ENCODE results near the gene SLC25A42. TPM values are rescaled to one million over a fixed set of nuclear protein-coding genes. Genes with fewer than 3 reads are reported as not detected.
"Not testable (repeated sequence)": the region's sequence is repeated elsewhere in the genome, so short reads cannot be mapped to it uniquely, and the experiment has no call there.

The SLC25A42 gene
- total RNA-seq, 1 experiment from 2014 or later: 8.0 TPM

DNA sequence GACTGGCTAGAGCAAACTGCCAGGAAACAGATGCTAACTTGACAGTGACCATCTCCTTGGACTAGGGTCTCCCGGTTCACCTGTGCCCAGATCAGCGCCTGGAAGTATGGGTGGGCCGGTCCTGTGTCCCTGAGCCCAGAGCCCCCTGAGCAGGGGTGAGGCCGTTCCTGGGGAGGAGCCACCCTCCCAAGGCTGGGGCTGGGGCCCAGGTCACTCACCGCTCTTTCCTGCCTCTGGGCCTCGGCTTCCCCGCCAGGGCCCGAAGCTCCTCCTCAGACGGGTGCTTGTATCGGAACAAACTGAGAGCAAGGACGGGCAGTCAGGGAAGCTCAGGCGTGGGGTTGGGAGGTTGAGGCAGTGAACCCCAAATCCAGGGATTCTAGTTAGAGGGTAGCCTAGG is 69.1 kb downstream of the SLC25A42 start:
- Histone ChIP-seq H3F3A (ENCODE audit: low read length, unreplicated experiment) (no peaks in the 10 kb centered on the region), H3K79me2 (ENCODE audit: low read length) (peaks cover 10% of the 10 kb centered on the region), H4K20me1 (ENCODE audit: low read length) (no peaks in the 10 kb centered on the region), H3K4me2 (ENCODE audit: low read length) (no peak overlapping the region), H3K9me3 (ENCODE audit: low read length) (0 out of 2 replicates have a peak, but pooled peaks cover 5% of the 10 kb centered on the region), H3K9ac (ENCODE audit: low read length) (no peak overlapping the region), H3K27ac (ENCODE audit: low read length) (no peak overlapping the region), H3K36me3 (ENCODE audit: low read depth, low read length) (peaks cover 15% of the 10 kb centered on the region), H3K4me1 (ENCODE audit: insufficient read depth, low read length) (peaks cover 10% of the 10 kb centered on the region; the same call in 1 of the 2 replicates), H3K9me2 (replicated peaks; ENCODE audit: low read length) (no peaks in the 10 kb centered on the region), H2AFZ (ENCODE audit: low read length) (no peak overlapping the region), H3K27me3 (ENCODE audit: low read length) (no peaks in the 10 kb centered on the region), H3K4me3 (ENCODE audit: low read length) (no peak overlapping the region)
- no TSS peak for BruUV-seq (replicated peaks)
- intact Hi-C loops (cut with micrococcal nuclease): no loop called here
- TF ChIP-seq, protein P1, sequence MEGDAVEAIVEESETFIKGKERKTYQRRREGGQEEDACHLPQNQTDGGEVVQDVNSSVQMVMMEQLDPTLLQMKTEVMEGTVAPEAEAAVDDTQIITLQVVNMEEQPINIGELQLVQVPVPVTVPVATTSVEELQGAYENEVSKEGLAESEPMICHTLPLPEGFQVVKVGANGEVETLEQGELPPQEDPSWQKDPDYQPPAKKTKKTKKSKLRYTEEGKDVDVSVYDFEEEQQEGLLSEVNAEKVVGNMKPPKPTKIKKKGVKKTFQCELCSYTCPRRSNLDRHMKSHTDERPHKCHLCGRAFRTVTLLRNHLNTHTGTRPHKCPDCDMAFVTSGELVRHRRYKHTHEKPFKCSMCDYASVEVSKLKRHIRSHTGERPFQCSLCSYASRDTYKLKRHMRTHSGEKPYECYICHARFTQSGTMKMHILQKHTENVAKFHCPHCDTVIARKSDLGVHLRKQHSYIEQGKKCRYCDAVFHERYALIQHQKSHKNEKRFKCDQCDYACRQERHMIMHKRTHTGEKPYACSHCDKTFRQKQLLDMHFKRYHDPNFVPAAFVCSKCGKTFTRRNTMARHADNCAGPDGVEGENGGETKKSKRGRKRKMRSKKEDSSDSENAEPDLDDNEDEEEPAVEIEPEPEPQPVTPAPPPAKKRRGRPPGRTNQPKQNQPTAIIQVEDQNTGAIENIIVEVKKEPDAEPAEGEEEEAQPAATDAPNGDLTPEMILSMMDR (conservative IDR thresholded peaks at IDR 0.05; ENCODE audit: low read depth, low read length): no peak
- TF ChIP-seq EZH2phosphoT487 (IDR thresholded peaks at IDR 0.05; ENCODE audit: borderline replicate concordance, low read length) (no peak), EZH2 (IDR thresholded peaks at IDR 0.05; ENCODE audit: low read length, unreplicated experiment) (no peak)
- POLR2A ChIA-PET (ENCODE audit: unreplicated experiment): no interaction called here
- no peak for DNase-seq
- CTCF ChIA-PET: no interaction called here
- ATAC-seq: no peak

DNA sequence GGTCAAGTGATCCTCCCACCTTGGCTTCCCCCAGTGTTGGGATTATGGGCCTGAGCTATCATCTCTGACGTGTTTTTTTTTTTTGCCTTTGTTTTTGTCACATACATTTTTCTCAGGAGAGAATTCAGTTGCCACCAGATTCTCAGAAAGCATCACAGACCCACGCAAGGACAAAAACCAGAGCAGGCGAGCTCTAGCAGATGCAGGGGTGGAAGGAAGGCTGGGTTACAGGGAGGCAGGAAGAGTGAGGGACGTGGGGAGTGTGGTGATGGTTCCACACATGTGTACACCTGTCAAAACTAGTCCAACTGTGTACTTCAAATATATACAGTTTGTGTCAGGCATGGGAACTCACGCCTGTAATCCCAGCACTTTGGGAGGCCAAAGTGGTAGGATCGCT is 70.2 kb downstream of the SLC25A42 start:
- H3K4me1 ChIP-seq (ENCODE audit: insufficient read depth, low read length): peaks cover 11% of the 10 kb centered on the region; the same call in 1 of the 2 replicates
- ATAC-seq (no peak), DNase-seq (no peak)
- no peak overlapping the region for H3K4me2 ChIP-seq (ENCODE audit: low read length)
- no peaks in the 10 kb centered on the region for H3K27me3 ChIP-seq (ENCODE audit: low read length)
- no TSS peak for BruUV-seq (replicated peaks)
- intact Hi-C loops (cut with micrococcal nuclease): no loop called here
- no peak overlapping the region for H3K4me3 ChIP-seq (ENCODE audit: low read length)
- CTCF ChIA-PET: no interaction called here
- H4K20me1 ChIP-seq (ENCODE audit: low read length): no peaks in the 10 kb centered on the region
- H2AFZ ChIP-seq (ENCODE audit: low read length): no peak overlapping the region
- peaks cover 15% of the 10 kb centered on the region for H3K36me3 ChIP-seq (ENCODE audit: low read depth, low read length)
- TF ChIP-seq, protein P1 (conservative IDR thresholded peaks at IDR 0.05; ENCODE audit: low read depth, low read length): no peak
- TF ChIP-seq EZH2phosphoT487 (IDR thresholded peaks at IDR 0.05; ENCODE audit: borderline replicate concordance, low read length) (no peak), EZH2 (IDR thresholded peaks at IDR 0.05; ENCODE audit: low read length, unreplicated experiment) (no peak)
- POLR2A ChIA-PET (ENCODE audit: unreplicated experiment): no interaction called here
- H3K9me2 ChIP-seq (replicated peaks; ENCODE audit: low read length): no peaks in the 10 kb centered on the region
- no peak overlapping the region for H3K27ac ChIP-seq (ENCODE audit: low read length)
- no peaks in the 10 kb centered on the region for H3F3A ChIP-seq (ENCODE audit: low read length, unreplicated experiment)
- H3K9me3 ChIP-seq (ENCODE audit: low read length): 0 out of 2 replicates have a peak, but pooled peaks cover 5% of the 10 kb centered on the region
- H3K79me2 ChIP-seq (ENCODE audit: low read length): peaks cover 13% of the 10 kb centered on the region
- no peak overlapping the region for H3K9ac ChIP-seq (ENCODE audit: low read length)

DNA sequence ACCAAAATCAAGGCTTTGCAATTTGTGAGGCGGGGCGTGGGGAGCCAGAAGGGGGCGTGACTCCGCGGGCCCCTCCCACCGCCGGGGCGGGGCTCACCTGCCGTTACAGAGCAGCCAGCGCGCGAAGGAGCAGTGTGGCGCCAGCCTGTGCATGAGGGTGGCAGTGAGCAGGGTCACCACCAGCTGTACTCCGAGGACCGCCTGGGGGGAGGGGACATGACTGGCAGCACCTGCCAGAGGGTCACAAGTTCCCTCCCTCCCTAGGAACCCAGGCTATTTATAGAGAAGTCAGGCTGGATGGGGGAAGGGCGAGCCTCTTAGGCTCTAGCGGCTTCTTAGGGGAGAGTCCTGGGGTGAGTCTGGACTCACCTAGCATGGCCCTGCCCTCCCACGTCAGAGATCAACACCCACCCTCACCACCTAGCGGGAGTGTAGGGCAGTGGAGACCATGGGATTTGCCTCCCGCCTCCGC is 70.9 kb downstream of the SLC25A42 start:
- Histone ChIP-seq H2AFZ (ENCODE audit: low read length) (no peak overlapping the region), H3K27me3 (ENCODE audit: low read length) (no peaks in the 10 kb centered on the region), H3K4me3 (ENCODE audit: low read length) (no peak overlapping the region), H3F3A (ENCODE audit: low read length, unreplicated experiment) (no peaks in the 10 kb centered on the region), H3K9ac (ENCODE audit: low read length) (no peak overlapping the region), H4K20me1 (ENCODE audit: low read length) (no peaks in the 10 kb centered on the region), H3K36me3 (ENCODE audit: low read depth, low read length) (peaks cover 15% of the 10 kb centered on the region), H3K79me2 (ENCODE audit: low read length) (peaks cover 13% of the 10 kb centered on the region), H3K27ac (ENCODE audit: low read length) (no peak overlapping the region), H3K9me2 (replicated peaks; ENCODE audit: low read length) (no peaks in the 10 kb centered on the region), H3K4me1 (ENCODE audit: insufficient read depth, low read length) (peaks cover 11% of the 10 kb centered on the region; the same call in 1 of the 2 replicates), H3K4me2 (ENCODE audit: low read length) (no peak overlapping the region), H3K9me3 (ENCODE audit: low read length) (0 out of 2 replicates have a peak, but pooled peaks cover 5% of the 10 kb centered on the region)
- no TSS peak for BruUV-seq (replicated peaks)
- ATAC-seq (no peak), DNase-seq (no peak)
- ChIA-PET POLR2A (ENCODE audit: unreplicated experiment) (no interaction called here), CTCF (no interaction called here)
- TF ChIP-seq, protein P1 (conservative IDR thresholded peaks at IDR 0.05; ENCODE audit: low read depth, low read length): no peak
- no peak for TF ChIP-seq EZH2phosphoT487 (IDR thresholded peaks at IDR 0.05; ENCODE audit: borderline replicate concordance, low read length)
- TF ChIP-seq EZH2 (IDR thresholded peaks at IDR 0.05; ENCODE audit: low read length, unreplicated experiment): no peak
- intact Hi-C loops (cut with micrococcal nuclease): no loop called here

DNA sequence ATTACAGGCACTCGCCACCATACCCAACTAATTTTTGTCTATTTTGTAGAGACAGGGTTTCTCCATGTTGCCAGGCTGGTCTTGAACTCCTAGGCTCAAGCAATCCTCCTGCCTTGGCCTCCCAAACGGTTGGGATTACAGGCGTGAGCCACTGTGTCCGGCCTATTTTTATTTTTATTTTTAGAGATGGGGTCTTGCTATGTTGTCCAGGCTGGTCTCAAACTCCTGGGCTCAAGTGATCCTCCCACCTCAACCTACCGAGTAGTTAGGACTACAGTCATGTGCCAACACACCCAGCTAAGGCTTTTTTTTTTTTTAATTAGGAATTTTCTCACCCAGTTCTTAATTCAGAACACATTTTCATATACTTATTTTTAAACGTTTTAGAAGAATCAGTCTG is 71.9 kb downstream of the SLC25A42 start:
- CTCF ChIA-PET; H3K9ac ChIP-seq (ENCODE audit: low read length); intact Hi-C loops (cut with micrococcal nuclease); H3K4me3 ChIP-seq (ENCODE audit: low read length); H4K20me1 ChIP-seq (ENCODE audit: low read length); DNase-seq; H3K4me2 ChIP-seq (ENCODE audit: low read length); BruUV-seq (replicated peaks); ATAC-seq; H3K27me3 ChIP-seq (ENCODE audit: low read length); H3F3A ChIP-seq (ENCODE audit: low read length, unreplicated experiment); H3K9me3 ChIP-seq (ENCODE audit: low read length); H3K9me2 ChIP-seq (replicated peaks; ENCODE audit: low read length); H3K27ac ChIP-seq (ENCODE audit: low read length); H2AFZ ChIP-seq (ENCODE audit: low read length): not testable (repeated sequence)
- peaks cover 15% of the 10 kb centered on the region for H3K36me3 ChIP-seq (ENCODE audit: low read depth, low read length)
- H3K79me2 ChIP-seq (ENCODE audit: low read length): peaks cover 13% of the 10 kb centered on the region
- peaks cover 11% of the 10 kb centered on the region; the same call in 1 of the 2 replicates for H3K4me1 ChIP-seq (ENCODE audit: insufficient read depth, low read length)
- POLR2A ChIA-PET (ENCODE audit: unreplicated experiment): interaction anchor here (0.6 kb wide), 1 partner anchor 51 kb away, joined by 8 read pairs; no protein-coding TSS in a partner anchor
